Measurements from ENCODE around the gene LRRC49. TPM values are rescaled to one million over a fixed set of nuclear protein-coding genes. Genes with fewer than 3 reads are reported as not detected.

LRRC49 gene
- total RNA-seq, 1 experiment from 2014 or later: 9.2 TPM

DNA sequence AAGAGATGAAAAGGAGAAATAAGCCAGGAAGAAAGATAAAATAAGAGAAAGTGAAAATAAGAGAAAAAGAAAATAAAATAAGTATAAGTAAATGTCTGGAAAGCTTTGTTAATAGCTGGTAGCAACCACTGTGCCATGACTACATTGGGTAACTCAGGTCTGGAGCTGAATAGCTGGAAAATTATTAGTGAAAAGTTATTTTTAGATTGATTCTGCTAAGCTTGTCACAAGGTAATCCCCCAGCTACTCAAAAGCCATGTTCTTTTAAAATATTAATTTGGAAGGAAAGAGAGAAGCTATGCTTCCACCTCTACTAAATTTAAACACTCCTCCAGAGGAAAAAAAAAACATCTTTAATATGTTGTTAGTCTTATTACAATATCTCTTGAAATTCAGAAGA, 117.8 kb downstream of the LRRC49 start:
- no peak overlapping the region for H3K27ac ChIP-seq (ENCODE audit: low read depth, low read length, poor library complexity, severe bottlenecking)
- CTCF ChIA-PET: no interaction called here
- no peak for DNase-seq (ENCODE audit: low spot score)
- H3K36me3 ChIP-seq (ENCODE audit: insufficient read depth, low read length, poor library complexity, severe bottlenecking): no peaks in the 10 kb centered on the region
- TF ChIP-seq CTCF (conservative IDR thresholded peaks at IDR 0.05; ENCODE audit: low read depth, low read length) (no peak), EZH2 (IDR thresholded peaks at IDR 0.05; ENCODE audit: borderline replicate concordance, low read depth, low read length, poor library complexity, severe bottlenecking) (no peak)
- no peak overlapping the region for H3K4me3 ChIP-seq (ENCODE audit: low read depth, low read length, poor library complexity, severe bottlenecking)
- intact Hi-C loops (cut with micrococcal nuclease; ENCODE audit: unreplicated experiment): loop anchor here (2.0 kb wide), 2 partner anchors 92 to 430 kb away; no protein-coding TSS in a partner anchor
- no TSS peak for BruUV-seq (replicated peaks)
- POLR2A ChIA-PET (ENCODE audit: low non-redundant PET): no interaction called here
- H3K4me1 ChIP-seq (ENCODE audit: insufficient read depth, low read length, poor library complexity, severe bottlenecking): no peaks in the 10 kb centered on the region
- no peaks in the 10 kb centered on the region for H3K9me3 ChIP-seq (ENCODE audit: low read depth, low read length, poor library complexity, severe bottlenecking)
- H3K27me3 ChIP-seq (replicated peaks; ENCODE audit: insufficient read depth, low read depth, low read length, poor library complexity): no peaks in the 10 kb centered on the region

GRCh38 chr15:71010997-71011396, 118.4 kb downstream of the LRRC49 start:
- no TSS peak for BruUV-seq (replicated peaks)
- no peaks in the 10 kb centered on the region for H3K27me3 ChIP-seq (replicated peaks; ENCODE audit: insufficient read depth, low read depth, low read length, poor library complexity)
- CTCF ChIA-PET: interaction anchor here (0.6 to 1.0 kb wide), 2 partner anchors 92 to 456 kb away, joined by 3 to 5 read pairs; no protein-coding TSS in a partner anchor
- TF ChIP-seq EZH2 (IDR thresholded peaks at IDR 0.05; ENCODE audit: borderline replicate concordance, low read depth, low read length, poor library complexity, severe bottlenecking) (no peak), CTCF (conservative IDR thresholded peaks at IDR 0.05; ENCODE audit: low read depth, low read length) (no peak)
- no peaks in the 10 kb centered on the region for H3K9me3 ChIP-seq (ENCODE audit: low read depth, low read length, poor library complexity, severe bottlenecking)
- no peaks in the 10 kb centered on the region for H3K36me3 ChIP-seq (ENCODE audit: insufficient read depth, low read length, poor library complexity, severe bottlenecking)
- H3K4me1 ChIP-seq (ENCODE audit: insufficient read depth, low read length, poor library complexity, severe bottlenecking): no peaks in the 10 kb centered on the region
- intact Hi-C loops (cut with micrococcal nuclease; ENCODE audit: unreplicated experiment): loop anchor here (2.0 kb wide), 2 partner anchors 92 to 430 kb away; no protein-coding TSS in a partner anchor
- no peak overlapping the region for H3K27ac ChIP-seq (ENCODE audit: low read depth, low read length, poor library complexity, severe bottlenecking)
- DNase-seq (ENCODE audit: low spot score): no peak
- POLR2A ChIA-PET (ENCODE audit: low non-redundant PET): no interaction called here
- no peak overlapping the region for H3K4me3 ChIP-seq (ENCODE audit: low read depth, low read length, poor library complexity, severe bottlenecking)

GRCh38 chr15:71011503-71012155, 119.0 kb downstream of the LRRC49 start:
- BruUV-seq (replicated peaks): no TSS peak
- Histone ChIP-seq H3K4me3 (ENCODE audit: low read depth, low read length, poor library complexity, severe bottlenecking) (no peak overlapping the region), H3K27me3 (replicated peaks; ENCODE audit: insufficient read depth, low read depth, low read length, poor library complexity) (no peaks in the 10 kb centered on the region), H3K4me1 (ENCODE audit: insufficient read depth, low read length, poor library complexity, severe bottlenecking) (no peaks in the 10 kb centered on the region), H3K9me3 (ENCODE audit: low read depth, low read length, poor library complexity, severe bottlenecking) (no peaks in the 10 kb centered on the region), H3K36me3 (ENCODE audit: insufficient read depth, low read length, poor library complexity, severe bottlenecking) (no peaks in the 10 kb centered on the region), H3K27ac (ENCODE audit: low read depth, low read length, poor library complexity, severe bottlenecking) (no peak overlapping the region)
- ChIA-PET POLR2A (ENCODE audit: low non-redundant PET) (no interaction called here), CTCF (interaction anchor here (0.6 to 1.0 kb wide), 4 partner anchors 91 to 611 kb away, joined by 3 to 8 read pairs (median 4); no protein-coding TSS in a partner anchor)
- peak; percentile 45 for DNase-seq (ENCODE audit: low spot score)
- no peak for TF ChIP-seq EZH2 (IDR thresholded peaks at IDR 0.05; ENCODE audit: borderline replicate concordance, low read depth, low read length, poor library complexity, severe bottlenecking)
- peak; percentile 73 for TF ChIP-seq CTCF (conservative IDR thresholded peaks at IDR 0.05; ENCODE audit: low read depth, low read length)
- intact Hi-C loops (cut with micrococcal nuclease; ENCODE audit: unreplicated experiment): loop anchor here (2.0 kb wide), 2 partner anchors 91 to 429 kb away; no protein-coding TSS in a partner anchor
